BE2C (cell line): Measurements from ENCODE around the gene DIO3.

Experiments used
- DNase-seq: peaks from one replicate; pipeline ENCODE4 v3.0.0-alpha.2; 2020
- H3K27me3 ChIP-seq: fragments of 250-450 bp; sonication (Bioruptor Pico); 2 replicates; pipeline ENCODE4 v1.5.1; 2020; ENCODE audit warnings: mild to moderate bottlenecking
- H3K36me3 ChIP-seq: fragments of 250-450 bp; sonication (Bioruptor Pico); 2 replicates; pipeline ENCODE4 v1.5.1; 2020; ENCODE audit warnings: mild to moderate bottlenecking
- H3K4me1 ChIP-seq: fragments of 250-450 bp; sonication (Bioruptor Pico); 2 replicates; pipeline ENCODE4 v1.5.1; 2020
- H3K4me3 ChIP-seq: 2 replicates; pipeline ENCODE4 v1.5.1; 2011; ENCODE audit warnings: low read depth, low read length
- H3K9me3 ChIP-seq: fragments of 250-450 bp; sonication (Bioruptor Pico); 2 replicates; pipeline ENCODE4 v1.5.1; 2020
- TF ChIP-seq, protein P1 (sequence below): IDR thresholded peaks from 2 replicates; pipeline ENCODE4 v1.5.1; 2012; ENCODE audit warnings: mild to moderate bottlenecking, low read depth, low read length

Gene DIO3

DNA sequence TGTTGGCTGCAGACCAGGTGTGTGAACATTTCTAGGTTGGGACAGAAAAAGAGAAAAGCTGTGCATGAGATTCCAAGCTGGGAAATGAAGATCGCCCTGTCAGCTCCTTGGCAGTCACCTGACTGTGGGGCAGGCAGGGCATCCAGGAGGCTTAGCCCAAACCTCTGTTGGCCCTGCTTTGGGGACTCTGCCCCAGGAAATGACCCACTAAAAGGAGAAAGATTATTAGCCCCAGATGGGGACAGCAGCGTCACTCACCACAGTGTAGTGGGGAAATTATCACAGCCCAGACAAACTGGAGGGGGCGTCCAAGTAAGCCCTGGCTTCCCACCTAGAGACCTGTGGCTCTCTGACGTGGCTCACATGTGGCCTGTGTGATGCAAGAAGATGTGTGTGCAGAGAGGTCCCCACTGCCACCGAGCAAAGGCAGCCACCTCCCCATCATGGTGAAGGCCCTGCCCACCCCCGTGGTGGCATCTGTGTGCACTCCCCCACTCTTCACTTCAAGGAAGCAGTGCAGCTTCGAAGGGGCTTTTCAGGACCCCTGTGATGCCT lies 39.1 kb downstream of the DIO3 start:
- DNase-seq, result no peak
- Histone ChIP-seq H3K9me3 (peaks cover 3% of the 10 kb centered on the region; the same call in 1 of the 2 replicates), H3K4me3 (no peak overlapping the region), H3K4me1 (no peaks in the 10 kb centered on the region), H3K27me3 (no peaks in the 10 kb centered on the region; the same call in 1 of the 2 replicates), H3K36me3 (no peaks in the 10 kb centered on the region)
- TF ChIP-seq, protein P1, sequence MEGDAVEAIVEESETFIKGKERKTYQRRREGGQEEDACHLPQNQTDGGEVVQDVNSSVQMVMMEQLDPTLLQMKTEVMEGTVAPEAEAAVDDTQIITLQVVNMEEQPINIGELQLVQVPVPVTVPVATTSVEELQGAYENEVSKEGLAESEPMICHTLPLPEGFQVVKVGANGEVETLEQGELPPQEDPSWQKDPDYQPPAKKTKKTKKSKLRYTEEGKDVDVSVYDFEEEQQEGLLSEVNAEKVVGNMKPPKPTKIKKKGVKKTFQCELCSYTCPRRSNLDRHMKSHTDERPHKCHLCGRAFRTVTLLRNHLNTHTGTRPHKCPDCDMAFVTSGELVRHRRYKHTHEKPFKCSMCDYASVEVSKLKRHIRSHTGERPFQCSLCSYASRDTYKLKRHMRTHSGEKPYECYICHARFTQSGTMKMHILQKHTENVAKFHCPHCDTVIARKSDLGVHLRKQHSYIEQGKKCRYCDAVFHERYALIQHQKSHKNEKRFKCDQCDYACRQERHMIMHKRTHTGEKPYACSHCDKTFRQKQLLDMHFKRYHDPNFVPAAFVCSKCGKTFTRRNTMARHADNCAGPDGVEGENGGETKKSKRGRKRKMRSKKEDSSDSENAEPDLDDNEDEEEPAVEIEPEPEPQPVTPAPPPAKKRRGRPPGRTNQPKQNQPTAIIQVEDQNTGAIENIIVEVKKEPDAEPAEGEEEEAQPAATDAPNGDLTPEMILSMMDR, result no peak

DNA sequence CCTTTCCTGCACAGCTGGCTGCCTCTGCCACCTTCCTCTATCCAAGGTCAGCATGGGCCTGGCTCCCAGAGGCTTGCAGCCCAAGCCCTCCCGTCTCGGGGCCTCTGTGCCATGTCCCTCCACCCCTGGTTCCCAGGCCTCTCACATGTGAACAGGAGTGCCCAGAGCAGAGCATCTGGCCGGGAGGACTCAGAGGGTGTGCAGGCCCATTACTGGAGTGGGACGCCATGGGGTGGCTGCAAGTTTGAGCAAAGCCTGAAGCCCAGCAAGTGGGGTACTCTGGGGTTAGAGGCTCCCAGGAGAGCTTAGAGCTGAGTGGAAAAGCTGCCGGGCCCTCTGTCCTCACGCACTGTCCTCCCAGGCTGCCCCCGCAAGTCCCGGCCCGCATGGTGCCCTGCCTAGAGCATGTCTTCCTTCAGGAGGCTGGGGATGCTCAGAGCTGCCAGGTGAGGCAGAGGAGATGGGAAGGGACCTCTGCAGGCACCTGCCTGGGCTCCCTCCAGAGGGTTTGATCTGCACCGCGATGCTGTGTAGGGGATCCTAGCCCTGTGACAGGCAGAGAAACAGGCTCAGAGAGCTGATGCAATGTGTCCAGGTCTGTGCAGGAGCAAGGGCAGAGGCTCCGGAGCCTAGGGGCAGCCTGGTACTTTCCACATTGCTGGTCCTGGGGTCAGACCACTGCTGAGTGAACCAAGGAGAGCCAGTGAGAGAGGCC lies 39.8 kb downstream of the DIO3 start:
- peaks cover 5% of the 10 kb centered on the region for H3K27me3 ChIP-seq
- H3K4me3 ChIP-seq, result no peak overlapping the region
- H3K36me3 ChIP-seq, result no peaks in the 10 kb centered on the region
- H3K4me1 ChIP-seq, result no peaks in the 10 kb centered on the region
- peaks cover 3% of the 10 kb centered on the region; the same call in 1 of the 2 replicates for H3K9me3 ChIP-seq
- DNase-seq, result no peak
- TF ChIP-seq, protein P1, result no peak

DNA sequence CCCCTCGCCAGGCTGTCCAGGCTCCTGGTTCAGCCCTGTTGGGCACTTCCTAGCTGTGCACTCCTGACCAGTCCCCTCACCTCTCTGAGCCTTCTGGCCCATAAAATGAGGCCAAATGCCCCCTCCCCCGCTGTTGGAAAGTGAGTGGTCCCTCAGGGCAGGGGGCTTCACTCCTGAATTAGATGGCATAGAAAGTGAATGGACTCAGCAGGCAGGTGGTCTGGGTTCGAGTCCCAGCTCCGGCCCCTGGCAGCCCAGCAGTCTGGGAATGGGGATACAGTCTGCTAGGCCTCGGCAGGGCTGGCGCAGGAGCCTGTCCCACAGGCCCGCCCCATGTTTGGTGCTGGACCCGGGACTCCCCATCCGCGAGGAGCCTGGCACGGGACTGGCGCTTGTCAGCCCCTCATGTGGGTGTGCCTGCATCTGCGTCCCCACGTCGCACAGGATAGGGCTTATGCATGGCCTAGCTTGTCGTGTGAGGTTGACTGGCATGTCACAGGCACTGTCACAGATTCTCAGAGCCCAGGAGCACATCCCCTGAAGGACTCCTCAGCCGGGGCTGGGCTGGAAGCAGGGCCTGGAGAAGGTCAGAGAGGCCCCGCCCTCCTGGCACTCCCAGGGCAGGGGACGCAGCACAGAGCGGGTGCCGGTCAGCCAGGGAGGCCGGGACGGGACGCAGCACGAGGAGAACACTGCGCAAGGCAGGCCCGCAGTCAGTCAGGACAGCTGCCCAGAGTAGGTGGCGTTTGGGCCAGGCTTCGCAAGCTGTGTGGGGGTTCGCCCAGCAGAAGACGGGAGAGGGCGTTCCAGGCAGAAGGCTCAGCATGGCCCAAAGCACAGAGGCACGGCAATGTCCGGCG lies 40.5 kb downstream of the DIO3 start:
- no peaks in the 10 kb centered on the region for H3K9me3 ChIP-seq
- TF ChIP-seq, protein P1, result no peak
- H3K36me3 ChIP-seq, result no peaks in the 10 kb centered on the region
- DNase-seq, result no peak
- H3K27me3 ChIP-seq, result peaks cover 10% of the 10 kb centered on the region
- no peaks in the 10 kb centered on the region for H3K4me1 ChIP-seq
- H3K4me3 ChIP-seq, result no peak overlapping the region

DNA sequence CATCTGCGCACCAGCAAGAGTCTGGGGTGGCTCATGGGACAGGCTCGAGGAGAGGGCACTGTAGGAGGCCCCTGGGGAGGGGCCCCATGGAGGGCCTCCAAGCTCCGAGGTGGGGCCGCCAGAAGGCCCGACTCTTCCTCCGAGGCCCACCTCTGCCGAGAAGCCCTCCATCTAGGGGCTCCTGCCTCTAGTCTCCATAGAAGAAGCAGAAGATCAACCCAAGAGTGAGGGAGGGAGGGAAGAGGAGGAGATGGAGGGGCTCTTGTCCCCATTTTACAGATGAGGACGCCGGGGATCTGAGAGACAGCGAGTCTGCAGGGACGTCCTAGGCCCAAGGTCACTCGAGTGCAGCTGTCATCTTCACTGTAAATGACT lies 41.2 kb downstream of the DIO3 start:
- Histone ChIP-seq H3K36me3 (no peaks in the 10 kb centered on the region), H3K27me3 (peaks cover 14% of the 10 kb centered on the region), H3K9me3 (no peaks in the 10 kb centered on the region), H3K4me1 (no peaks in the 10 kb centered on the region), H3K4me3 (no peak overlapping the region)
- TF ChIP-seq, protein P1, result no peak
- DNase-seq, result no peak

DNA sequence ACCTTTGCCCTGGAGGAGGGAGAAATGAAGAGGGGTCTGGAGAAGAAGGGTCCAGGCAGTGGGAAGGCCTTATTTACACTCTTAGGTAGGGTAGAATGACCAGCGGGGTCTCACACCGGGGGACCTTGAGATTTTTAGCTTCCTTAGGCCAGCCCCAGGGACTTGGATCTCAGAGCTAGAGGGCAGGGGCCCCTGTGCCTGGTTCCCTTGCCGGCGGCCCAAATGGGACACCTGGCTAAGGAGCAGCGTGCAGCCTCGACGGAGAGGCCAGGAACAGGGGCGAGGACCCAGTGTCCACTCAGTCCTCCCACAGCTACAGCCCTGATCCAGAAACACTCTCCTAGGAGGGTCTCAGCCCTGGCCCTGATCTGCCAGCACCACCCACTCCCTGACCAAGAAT lies 41.8 kb downstream of the DIO3 start:
- DNase-seq, result no peak
- TF ChIP-seq, protein P1, result no peak

More for the DNA sequence above, 41.8 kb downstream of the DIO3 start:
- no peaks in the 10 kb centered on the region for H3K4me1 ChIP-seq
- H3K4me3 ChIP-seq, result no peak overlapping the region
- H3K27me3 ChIP-seq, result peaks cover 15% of the 10 kb centered on the region
- no peaks in the 10 kb centered on the region for H3K36me3 ChIP-seq
- H3K9me3 ChIP-seq, result no peaks in the 10 kb centered on the region
